Cardiac muscle cell (in vitro differentiated cells and primary cell): ENCODE measurements around the gene TAS2R9. TPM values are rescaled to one million over a fixed set of nuclear protein-coding genes. Genes with fewer than 3 reads are reported as not detected.

Experiments used
- DNase-seq, 2 donors: peaks; one replicate each; pipeline versions ENCODE4 v3.0.0 to v3.0.0-alpha.2; 2010 to 2017; ENCODE audit warnings: low read depth in 1 of 2, low spot score in 1 of 2
- H3K27ac ChIP-seq: fragments of 200-600 bp; sonication (generic); 2 replicates; pipeline ENCODE4 v1.5.1; 2016
- H3K27me3 ChIP-seq: fragments of 200-600 bp; sonication (generic); 2 replicates; pipeline ENCODE4 v1.6.0; 2016; ENCODE audit warnings: control low read depth
- H3K36me3 ChIP-seq: fragments of 200-600 bp; sonication (generic); 2 replicates; pipeline ENCODE4 v1.5.1; 2016; ENCODE audit warnings: control low read depth
- H3K4me1 ChIP-seq: fragments of 200-600 bp; sonication (generic); 2 replicates; pipeline ENCODE4 v1.8.1; 2017; ENCODE audit warnings: low read depth, mild to moderate bottlenecking, mixed run types
- H3K4me3 ChIP-seq: fragments of 200-600 bp; sonication (generic); 2 replicates; pipeline ENCODE4 v1.5.1; 2016; ENCODE audit warnings: mild to moderate bottlenecking
- H3K9me3 ChIP-seq: fragments of 200-600 bp; sonication (generic); 2 replicates; pipeline ENCODE4 v1.5.1; 2017; ENCODE audit warnings: low read depth, mild to moderate bottlenecking, control low read depth
- polyA plus RNA-seq: library from polyadenylated mRNA; unstranded; fragments of >200 nt; fragmentation: Nextera tagmentation; extraction: Ambion mirVana; gene quantifications from 2 replicates; pipeline ENCODE4 v1.2.1, GENCODE V29; 2016
- total RNA-seq: library from RNA; depleted of rRNA; stranded (reverse); fragments of >200 nt; gene quantifications from 2 replicates; pipeline ENCODE4 v1.2.3, GENCODE V29; 2016
- TF ChIP-seq, protein P1 (sequence below): IDR thresholded peaks from 2 replicates; pipeline ENCODE4 v1.5.1; 2012; ENCODE audit warnings: low read depth, mild to moderate bottlenecking, low read length

Gene TAS2R9, protein sequence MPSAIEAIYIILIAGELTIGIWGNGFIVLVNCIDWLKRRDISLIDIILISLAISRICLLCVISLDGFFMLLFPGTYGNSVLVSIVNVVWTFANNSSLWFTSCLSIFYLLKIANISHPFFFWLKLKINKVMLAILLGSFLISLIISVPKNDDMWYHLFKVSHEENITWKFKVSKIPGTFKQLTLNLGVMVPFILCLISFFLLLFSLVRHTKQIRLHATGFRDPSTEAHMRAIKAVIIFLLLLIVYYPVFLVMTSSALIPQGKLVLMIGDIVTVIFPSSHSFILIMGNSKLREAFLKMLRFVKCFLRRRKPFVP
- total RNA-seq (0.21 and 1.8 TPM in 2 replicates), polyA plus RNA-seq (not detected in 2 replicates)

DNA sequence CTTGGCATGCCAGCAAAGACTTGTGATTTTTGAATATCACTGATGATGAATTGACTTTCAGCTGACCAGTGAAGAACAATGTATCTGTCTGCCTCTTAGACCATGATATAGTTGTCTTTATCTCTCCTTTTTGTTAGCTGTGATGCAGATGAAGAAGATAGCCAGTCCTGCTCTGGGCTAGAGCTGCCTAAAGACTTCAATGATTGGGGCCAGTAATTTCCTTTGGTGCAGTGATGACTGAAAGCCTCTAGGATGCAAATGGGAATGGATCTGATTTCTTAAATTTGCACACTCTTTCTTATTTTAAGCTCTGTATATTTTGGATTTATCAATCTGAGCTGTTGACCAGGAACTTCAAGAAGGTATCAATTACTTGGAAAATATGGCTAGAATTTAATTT, at the start of gene TAS2R9:
Gene TAS2R9 (minus strand): TSS at position 101 of the 400 bp plus-strand sequence. CDS start 93 bp downstream, at position 8.
- no peak for DNase-seq
- H3K4me3 ChIP-seq: no peak within 1 kb of the TSS
- no peaks in the 10 kb centered on the region for H3K36me3 ChIP-seq

DNA sequence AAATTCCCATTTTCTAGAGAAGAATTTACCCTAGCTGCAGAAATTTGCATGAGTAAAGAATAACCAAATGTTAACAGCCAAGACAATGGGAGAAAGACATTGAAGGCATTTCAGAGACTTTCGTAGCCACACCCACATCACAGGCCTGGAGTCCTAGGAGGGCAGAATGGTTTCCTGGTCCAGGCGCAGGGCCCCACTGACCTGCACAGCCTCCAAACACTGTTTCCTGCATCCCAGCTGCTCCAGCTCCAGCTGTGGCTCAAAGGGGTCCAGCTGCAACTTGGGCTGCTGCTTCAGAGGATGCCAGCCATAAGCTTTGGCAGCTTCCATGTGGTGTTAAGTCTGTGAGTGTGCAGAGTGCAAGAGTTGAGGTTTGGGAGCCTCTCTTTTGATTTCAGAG, 45.8 kb upstream of the TAS2R9 start:
- Histone ChIP-seq H3K27ac (no peak overlapping the region), H3K9me3 (no peaks in the 10 kb centered on the region), H3K36me3 (no peaks in the 10 kb centered on the region), H3K4me3 (no peak overlapping the region), H3K27me3 (no peaks in the 10 kb centered on the region), H3K4me1 (no peaks in the 10 kb centered on the region)
- TF ChIP-seq, protein P1, sequence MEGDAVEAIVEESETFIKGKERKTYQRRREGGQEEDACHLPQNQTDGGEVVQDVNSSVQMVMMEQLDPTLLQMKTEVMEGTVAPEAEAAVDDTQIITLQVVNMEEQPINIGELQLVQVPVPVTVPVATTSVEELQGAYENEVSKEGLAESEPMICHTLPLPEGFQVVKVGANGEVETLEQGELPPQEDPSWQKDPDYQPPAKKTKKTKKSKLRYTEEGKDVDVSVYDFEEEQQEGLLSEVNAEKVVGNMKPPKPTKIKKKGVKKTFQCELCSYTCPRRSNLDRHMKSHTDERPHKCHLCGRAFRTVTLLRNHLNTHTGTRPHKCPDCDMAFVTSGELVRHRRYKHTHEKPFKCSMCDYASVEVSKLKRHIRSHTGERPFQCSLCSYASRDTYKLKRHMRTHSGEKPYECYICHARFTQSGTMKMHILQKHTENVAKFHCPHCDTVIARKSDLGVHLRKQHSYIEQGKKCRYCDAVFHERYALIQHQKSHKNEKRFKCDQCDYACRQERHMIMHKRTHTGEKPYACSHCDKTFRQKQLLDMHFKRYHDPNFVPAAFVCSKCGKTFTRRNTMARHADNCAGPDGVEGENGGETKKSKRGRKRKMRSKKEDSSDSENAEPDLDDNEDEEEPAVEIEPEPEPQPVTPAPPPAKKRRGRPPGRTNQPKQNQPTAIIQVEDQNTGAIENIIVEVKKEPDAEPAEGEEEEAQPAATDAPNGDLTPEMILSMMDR: no peak
- DNase-seq: no peak

More for the DNA sequence above, at the start of gene TAS2R9:
- Histone ChIP-seq H3K27me3 (no peaks in the 10 kb centered on the region), H3K27ac (no peak within 1 kb of the TSS), H3K9me3 (no peaks in the 10 kb centered on the region), H3K4me1 (no peaks in the 10 kb centered on the region)
- TF ChIP-seq, protein P1: no peak

DNA sequence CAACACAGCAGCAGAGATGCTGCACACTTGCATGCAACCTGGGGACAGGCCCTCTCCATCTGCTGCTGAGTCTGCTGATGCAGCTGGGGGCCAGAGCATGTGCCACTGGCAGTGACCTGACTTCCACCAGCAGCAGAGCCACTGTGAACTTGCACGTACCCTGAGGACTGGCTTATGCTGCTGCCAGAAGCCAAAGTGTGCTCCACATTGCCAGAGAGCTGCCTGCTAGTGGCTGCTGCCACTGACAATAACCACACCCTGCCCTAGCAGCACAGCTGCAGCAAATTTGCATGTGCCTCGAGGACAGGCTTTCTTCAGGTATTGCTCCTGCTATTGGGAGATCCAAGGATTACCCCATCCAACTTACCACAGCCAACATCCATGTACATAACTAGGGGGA, 43.8 kb upstream of the TAS2R9 start:
- TF ChIP-seq, protein P1: no peak
- Histone ChIP-seq H3K36me3 (no peaks in the 10 kb centered on the region), H3K4me3 (no peak overlapping the region), H3K4me1 (no peaks in the 10 kb centered on the region), H3K9me3 (no peaks in the 10 kb centered on the region), H3K27me3 (no peaks in the 10 kb centered on the region), H3K27ac (no peak overlapping the region)
- DNase-seq: no peak

DNA sequence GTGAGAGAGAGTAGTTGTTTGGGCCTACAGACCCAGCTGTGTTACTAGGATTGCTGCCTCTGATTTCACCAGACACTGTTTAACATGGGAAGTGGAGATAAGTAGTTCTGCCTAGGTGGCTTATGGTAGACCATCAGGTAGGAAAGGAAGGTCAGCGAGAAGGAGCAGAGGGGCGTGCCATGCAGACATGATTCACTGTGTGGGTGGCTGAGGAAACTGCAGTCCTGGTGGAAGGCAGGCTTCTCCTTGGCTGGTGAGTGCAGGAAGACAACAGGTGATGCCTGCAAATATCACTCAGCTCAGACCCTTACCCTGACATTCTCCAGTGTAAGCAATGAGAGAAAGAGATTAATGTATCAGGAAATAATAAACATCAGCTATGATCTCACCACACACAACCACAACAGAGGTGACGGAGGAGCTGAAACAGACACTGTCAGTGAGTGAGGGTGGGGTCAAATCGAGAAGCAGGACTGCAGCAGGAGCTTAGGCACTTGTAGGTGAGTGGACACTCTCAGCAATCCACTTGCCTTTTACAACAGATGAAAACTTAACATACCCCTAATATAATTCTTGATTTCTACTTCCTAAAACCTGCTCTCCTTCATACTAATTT, 41.4 kb upstream of the TAS2R9 start:
- Histone ChIP-seq H3K4me3 (no peak overlapping the region), H3K9me3 (no peaks in the 10 kb centered on the region), H3K36me3 (no peaks in the 10 kb centered on the region), H3K27me3 (no peaks in the 10 kb centered on the region), H3K4me1 (no peaks in the 10 kb centered on the region), H3K27ac (peak overlapping the region; percentile 13)
- TF ChIP-seq, protein P1: no peak
- DNase-seq: no peak

DNA sequence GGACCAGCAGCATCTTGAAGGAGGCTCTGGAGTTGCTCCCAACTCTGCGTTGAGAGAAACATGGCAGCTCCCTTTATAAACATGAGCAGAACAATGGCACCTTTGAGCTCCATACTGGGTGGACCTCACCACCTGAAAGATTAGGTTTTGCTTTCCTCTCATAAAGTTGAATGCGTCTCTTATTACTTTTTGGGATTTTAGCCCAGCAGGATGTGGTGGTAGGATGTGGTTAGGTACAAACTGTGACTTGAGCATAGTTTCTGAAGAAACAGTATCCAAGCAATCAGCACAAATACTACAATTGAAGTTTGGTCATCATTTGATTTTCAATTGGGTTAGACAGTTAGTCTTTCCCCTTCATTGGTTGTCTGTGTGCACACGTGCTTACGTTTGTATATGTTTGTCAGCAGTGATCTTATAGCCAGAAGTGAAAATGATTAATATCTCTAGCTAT, 39.5 kb upstream of the TAS2R9 start, which contains the start of gene PRR4:
Gene PRR4 (minus strand): TSS at position 51 of the 454 bp plus-strand sequence. CDS start 38 bp downstream, at position 13.
- H3K4me1 ChIP-seq: no peaks in the 10 kb centered on the region

More for the DNA sequence above, 39.5 kb upstream of the TAS2R9 start, which contains the start of gene PRR4:
- no peak within 1 kb of the TSS for H3K27ac ChIP-seq
- DNase-seq: no peak
- no peaks in the 10 kb centered on the region for H3K9me3 ChIP-seq
- TF ChIP-seq, protein P1: no peak
- H3K4me3 ChIP-seq: no peak within 1 kb of the TSS
- H3K27me3 ChIP-seq: no peaks in the 10 kb centered on the region
- H3K36me3 ChIP-seq: no peaks in the 10 kb centered on the region
